Measurements from ENCODE around the gene RPL3.

Gene RPL3

GRCh38 chr22:39313258-39314001 lies 6.0 kb downstream of the RPL3 start:
- H3K9me3 ChIP-seq (replicated peaks; ENCODE audit: low read length), result no peaks in the 10 kb centered on the region
- H3K4me2 ChIP-seq (ENCODE audit: low read length), result peak overlapping the region; percentile 89
- H3K4me1 ChIP-seq (ENCODE audit: control insufficient read depth, insufficient read depth, low read length), result peaks cover 58% of the 10 kb centered on the region
- H3K36me3 ChIP-seq (ENCODE audit: insufficient read depth, low read length), result peaks cover 71% of the 10 kb centered on the region
- H3K9ac ChIP-seq (ENCODE audit: low read depth, low read length), result peak overlapping the region; percentile 24
- no peak overlapping the region for H3K4me3 ChIP-seq (ENCODE audit: low read length)
- no peaks in the 10 kb centered on the region for H3K27me3 ChIP-seq (ENCODE audit: control insufficient read depth, insufficient read depth, low read length)

DNA sequence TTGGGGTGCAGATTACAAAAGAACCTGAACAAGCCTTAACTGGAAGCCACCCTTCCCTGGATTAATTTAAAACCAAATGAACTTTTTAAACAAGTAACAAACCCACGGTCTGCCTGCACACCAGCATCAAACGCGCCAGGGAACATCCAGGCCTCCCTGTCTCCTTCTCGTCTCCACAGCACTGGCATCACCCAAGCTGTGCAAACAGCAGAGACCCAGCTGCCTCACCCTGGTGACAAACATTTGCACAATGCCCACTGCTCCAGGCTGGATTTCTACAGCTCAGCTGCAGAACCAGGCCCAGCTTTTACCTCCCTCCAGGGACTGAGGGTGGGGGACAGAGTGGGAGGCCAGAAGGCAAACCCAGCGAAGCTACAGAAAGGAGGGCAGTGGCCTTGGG lies 7.0 kb downstream of the RPL3 start:
- H3K4me1 ChIP-seq (ENCODE audit: control insufficient read depth, insufficient read depth, low read length), result peaks cover 62% of the 10 kb centered on the region
- H3K9ac ChIP-seq (ENCODE audit: low read depth, low read length), result no peak overlapping the region
- H3K9me3 ChIP-seq (replicated peaks; ENCODE audit: low read length), result no peaks in the 10 kb centered on the region
- H3K4me3 ChIP-seq (ENCODE audit: low read length), result no peak overlapping the region
- H3K36me3 ChIP-seq (ENCODE audit: insufficient read depth, low read length), result peaks cover 61% of the 10 kb centered on the region
- no peak overlapping the region for H3K4me2 ChIP-seq (ENCODE audit: low read length)
- H3K27me3 ChIP-seq (ENCODE audit: control insufficient read depth, insufficient read depth, low read length), result no peaks in the 10 kb centered on the region

DNA sequence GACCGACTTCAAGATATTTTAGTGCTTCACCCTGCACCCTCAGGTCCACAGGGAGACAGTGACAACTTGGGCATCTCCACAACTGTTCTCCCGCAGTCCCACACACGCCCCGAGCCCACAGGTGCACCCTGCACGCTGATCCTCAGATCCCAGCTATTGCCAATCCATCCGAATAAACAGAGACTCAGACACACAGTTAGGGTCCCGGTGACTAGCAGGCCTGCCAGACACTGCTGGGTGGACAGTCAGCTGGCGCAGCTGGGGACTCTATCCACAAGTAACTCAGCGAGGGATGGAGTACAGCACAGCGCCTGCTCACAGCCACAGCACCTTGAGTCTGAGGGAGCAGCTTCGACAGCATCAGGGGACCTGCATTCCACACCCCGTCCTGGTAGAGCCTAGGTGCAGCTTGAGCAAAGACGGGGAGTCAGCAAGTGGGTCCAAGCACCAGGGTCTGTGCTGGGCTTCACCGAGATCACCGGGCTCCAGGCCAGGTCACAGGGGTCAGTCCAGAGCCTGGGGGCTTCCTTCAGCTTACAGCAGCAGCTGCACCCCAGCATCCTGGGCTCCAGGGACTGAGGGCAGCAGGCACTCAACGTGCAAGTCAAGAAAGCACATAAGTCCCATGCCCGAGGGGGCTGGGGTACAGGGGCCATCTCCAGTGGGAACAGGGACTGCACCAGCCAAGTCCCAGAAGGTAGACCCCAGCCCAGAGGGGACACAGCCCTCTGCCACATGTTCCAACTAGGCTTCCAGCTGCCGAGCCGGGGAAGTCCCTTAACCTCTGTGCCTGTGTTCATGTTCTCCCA lies 7.6 kb downstream of the RPL3 start:
- Histone ChIP-seq H3K36me3 (ENCODE audit: insufficient read depth, low read length) (peaks cover 55% of the 10 kb centered on the region), H3K27me3 (ENCODE audit: control insufficient read depth, insufficient read depth, low read length) (no peaks in the 10 kb centered on the region), H3K9ac (ENCODE audit: low read depth, low read length) (no peak overlapping the region), H3K4me1 (ENCODE audit: control insufficient read depth, insufficient read depth, low read length) (peaks cover 58% of the 10 kb centered on the region), H3K4me3 (ENCODE audit: low read length) (no peak overlapping the region), H3K4me2 (ENCODE audit: low read length) (no peak overlapping the region), H3K9me3 (replicated peaks; ENCODE audit: low read length) (no peaks in the 10 kb centered on the region)

GRCh38 chr22:39309881-39310714 lies 9.3 kb downstream of the RPL3 start:
- H3K4me1 ChIP-seq (ENCODE audit: control insufficient read depth, insufficient read depth, low read length), result peaks cover 49% of the 10 kb centered on the region
- H3K9ac ChIP-seq (ENCODE audit: low read depth, low read length), result peak overlapping the region; percentile 53
- H3K4me3 ChIP-seq (ENCODE audit: low read length), result no peak overlapping the region
- H3K9me3 ChIP-seq (replicated peaks; ENCODE audit: low read length), result no peaks in the 10 kb centered on the region
- peaks cover 38% of the 10 kb centered on the region for H3K36me3 ChIP-seq (ENCODE audit: insufficient read depth, low read length)
- H3K4me2 ChIP-seq (ENCODE audit: low read length), result peak overlapping the region; percentile 12
- H3K27me3 ChIP-seq (ENCODE audit: control insufficient read depth, insufficient read depth, low read length), result no peaks in the 10 kb centered on the region

DNA sequence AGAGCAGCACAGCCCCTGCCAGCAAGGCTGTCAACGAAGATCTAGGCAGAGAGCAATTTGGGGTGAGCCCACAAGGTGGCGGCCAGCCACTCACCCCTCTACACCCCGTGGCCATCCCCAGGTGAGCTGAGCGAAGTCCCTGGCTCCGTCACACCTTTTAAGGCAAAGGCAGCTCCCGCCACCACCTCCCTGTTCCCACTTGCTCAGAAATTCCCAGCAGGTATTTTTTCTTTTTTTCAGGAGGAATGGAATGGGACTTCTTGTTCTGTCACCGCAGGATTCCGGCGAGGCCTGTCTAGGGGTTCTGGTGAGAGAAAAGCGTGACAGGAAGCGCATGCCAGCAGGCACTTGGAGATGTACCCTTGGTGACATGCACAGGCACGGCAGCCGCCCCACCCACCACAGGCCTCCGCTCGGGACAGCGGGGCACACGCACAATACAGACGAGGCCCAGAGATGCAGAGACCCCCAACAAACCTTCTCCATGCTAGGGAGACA lies 10.0 kb downstream of the RPL3 start:
- H3K36me3 ChIP-seq (ENCODE audit: insufficient read depth, low read length), result peaks cover 31% of the 10 kb centered on the region
- H3K9ac ChIP-seq (ENCODE audit: low read depth, low read length), result peak overlapping the region; percentile 53
- no peaks in the 10 kb centered on the region for H3K27me3 ChIP-seq (ENCODE audit: control insufficient read depth, insufficient read depth, low read length)
- no peaks in the 10 kb centered on the region for H3K9me3 ChIP-seq (replicated peaks; ENCODE audit: low read length)
- H3K4me1 ChIP-seq (ENCODE audit: control insufficient read depth, insufficient read depth, low read length), result peaks cover 42% of the 10 kb centered on the region
- H3K4me2 ChIP-seq (ENCODE audit: low read length), result peak overlapping the region; percentile 79
- peak overlapping the region; percentile 43 for H3K4me3 ChIP-seq (ENCODE audit: low read length)

DNA sequence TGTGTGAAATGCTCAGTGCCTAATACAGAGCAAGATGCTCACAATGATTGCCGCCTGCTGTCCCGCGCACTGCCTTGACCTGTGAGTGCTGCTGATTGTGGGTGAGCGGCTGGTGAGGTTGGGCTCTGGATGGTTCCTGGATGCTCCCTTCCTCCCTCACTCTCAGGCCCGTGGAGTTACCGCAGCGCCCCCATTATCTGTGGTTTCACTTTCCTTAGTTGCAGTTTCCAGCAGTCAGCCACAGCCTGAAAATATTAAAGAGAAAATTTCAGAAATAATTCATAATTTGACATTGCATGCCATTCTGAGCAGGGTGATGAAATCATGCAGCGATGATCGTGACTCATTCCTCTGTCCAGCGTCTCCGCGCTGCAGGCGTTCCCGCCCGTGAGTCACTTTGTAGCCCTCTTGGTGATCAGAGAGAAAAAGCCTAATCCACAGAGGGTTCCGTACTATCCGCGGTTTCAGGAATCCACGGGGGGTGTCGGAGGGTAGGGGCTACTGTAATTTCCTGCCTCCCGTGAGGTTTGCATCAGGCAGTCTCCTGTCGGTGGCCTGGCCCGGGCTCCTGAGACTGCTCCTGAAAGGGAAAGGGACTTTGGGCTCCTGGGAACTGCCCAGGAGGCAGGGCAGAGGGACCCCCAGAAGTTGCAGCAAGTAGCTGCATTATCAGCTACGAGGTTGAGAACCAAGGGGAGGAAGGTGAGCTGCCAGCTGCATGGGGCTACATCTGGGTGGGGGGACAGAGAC lies 10.6 kb downstream of the RPL3 start:
- H3K4me3 ChIP-seq (ENCODE audit: low read length), result peak overlapping the region; percentile 43
- H3K27me3 ChIP-seq (ENCODE audit: control insufficient read depth, insufficient read depth, low read length), result no peaks in the 10 kb centered on the region
- H3K36me3 ChIP-seq (ENCODE audit: insufficient read depth, low read length), result peaks cover 25% of the 10 kb centered on the region
- H3K4me2 ChIP-seq (ENCODE audit: low read length), result peak overlapping the region; percentile 79
- H3K9ac ChIP-seq (ENCODE audit: low read depth, low read length), result peak overlapping the region; percentile 53
- H3K9me3 ChIP-seq (replicated peaks; ENCODE audit: low read length), result no peaks in the 10 kb centered on the region
- H3K4me1 ChIP-seq (ENCODE audit: control insufficient read depth, insufficient read depth, low read length), result peaks cover 36% of the 10 kb centered on the region

DNA sequence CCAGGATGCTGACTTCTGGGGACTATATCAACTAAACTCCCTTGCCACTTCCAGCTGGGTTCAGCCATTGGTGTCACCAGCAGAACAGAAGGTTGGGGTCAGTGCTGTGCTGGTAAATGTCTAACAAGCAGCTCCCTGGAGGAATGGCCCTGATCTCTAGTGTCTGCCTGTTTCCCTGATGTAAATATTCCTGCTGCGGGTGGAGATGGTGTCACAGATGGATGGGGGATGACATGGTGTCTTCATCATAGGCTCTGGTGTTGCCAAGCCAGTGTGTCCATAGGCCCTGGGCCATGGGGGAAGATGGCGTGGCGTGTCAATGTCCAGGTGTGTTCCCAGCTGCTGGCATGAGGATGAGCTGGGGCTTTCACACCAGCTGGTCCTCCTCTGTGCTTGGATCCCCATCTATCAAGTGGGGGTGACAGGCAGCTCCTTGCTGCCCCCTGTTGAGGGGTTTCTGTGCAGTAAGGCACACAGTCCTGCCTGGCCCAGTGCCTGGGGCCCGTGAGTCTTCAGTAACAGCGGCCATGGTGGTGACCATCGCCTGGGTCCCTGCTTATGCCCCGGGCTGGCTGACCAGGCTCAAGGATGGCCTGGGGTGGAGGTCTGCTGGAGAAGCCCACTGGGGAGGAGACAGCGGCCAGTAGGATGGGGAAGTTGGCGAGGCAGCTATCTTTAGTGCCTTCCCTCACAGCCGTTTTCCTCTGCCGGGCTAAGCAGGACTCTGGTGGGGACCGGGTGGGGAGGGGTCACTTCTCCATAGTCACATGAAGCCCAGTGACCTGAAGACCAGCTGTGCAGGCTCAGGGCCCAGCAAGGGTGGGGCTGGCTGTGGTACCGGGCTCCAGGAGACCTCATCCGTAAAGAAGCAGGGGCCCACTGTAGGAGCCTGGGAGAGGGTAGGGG lies 12.7 kb downstream of the RPL3 start:
- H3K36me3 ChIP-seq (ENCODE audit: insufficient read depth, low read length), result peaks cover 4% of the 10 kb centered on the region
- H3K4me1 ChIP-seq (ENCODE audit: control insufficient read depth, insufficient read depth, low read length), result peaks cover 22% of the 10 kb centered on the region
- no peaks in the 10 kb centered on the region for H3K9me3 ChIP-seq (replicated peaks; ENCODE audit: low read length)
- no peaks in the 10 kb centered on the region for H3K27me3 ChIP-seq (ENCODE audit: control insufficient read depth, insufficient read depth, low read length)
- H3K4me2 ChIP-seq (ENCODE audit: low read length), result no peak overlapping the region
- no peak overlapping the region for H3K9ac ChIP-seq (ENCODE audit: low read depth, low read length)
- no peak overlapping the region for H3K4me3 ChIP-seq (ENCODE audit: low read length)

GRCh38 chr22:39303892-39304671 lies 15.3 kb downstream of the RPL3 start:
- Histone ChIP-seq H3K9ac (ENCODE audit: low read depth, low read length) (no peak overlapping the region), H3K4me1 (ENCODE audit: control insufficient read depth, insufficient read depth, low read length) (peaks cover 20% of the 10 kb centered on the region), H3K27me3 (ENCODE audit: control insufficient read depth, insufficient read depth, low read length) (no peaks in the 10 kb centered on the region), H3K9me3 (replicated peaks; ENCODE audit: low read length) (no peaks in the 10 kb centered on the region), H3K4me3 (ENCODE audit: low read length) (no peak overlapping the region), H3K36me3 (ENCODE audit: insufficient read depth, low read length) (no peaks in the 10 kb centered on the region), H3K4me2 (ENCODE audit: low read length) (no peak overlapping the region)

- Histone ChIP-seq H3K4me1 (ENCODE audit: control insufficient read depth, insufficient read depth, low read length) (peaks cover 17% of the 10 kb centered on the region), H3K4me2 (ENCODE audit: low read length) (no peak overlapping the region), H3K27me3 (ENCODE audit: control insufficient read depth, insufficient read depth, low read length) (no peaks in the 10 kb centered on the region), H3K4me3 (ENCODE audit: low read length) (no peak overlapping the region), H3K9ac (ENCODE audit: low read depth, low read length) (no peak overlapping the region), H3K9me3 (replicated peaks; ENCODE audit: low read length) (no peaks in the 10 kb centered on the region), H3K36me3 (ENCODE audit: insufficient read depth, low read length) (no peaks in the 10 kb centered on the region)
Measured at GRCh38 chr22:39303358-39303757, 16.1 kb downstream of the RPL3 start.

Measured in skeletal muscle satellite cell (primary cell).